OCI-LY1 (cell line): ENCODE data around the gene COL23A1.

Experiments used
- EZH2 ChIP-seq: fragments of 200-600 bp; sonication (generic), shearing (Covaris generic); IDR thresholded peaks from 2 replicates; pipeline ENCODE4 v1.8.0; 2017; ENCODE audit warnings: borderline replicate concordance, mixed run types, mild to moderate bottlenecking, antibody characterized with exemption, low read length, moderate library complexity, mixed read lengths
- TF ChIP-seq, protein P1 (sequence below): fragments of 200-600 bp; sonication (generic), shearing (Covaris generic); IDR thresholded peaks from 2 replicates; pipeline ENCODE4 v1.5.1; 2017; ENCODE audit warnings: mild to moderate bottlenecking, antibody characterized with exemption, low read length, moderate library complexity, mixed read lengths

DNA sequence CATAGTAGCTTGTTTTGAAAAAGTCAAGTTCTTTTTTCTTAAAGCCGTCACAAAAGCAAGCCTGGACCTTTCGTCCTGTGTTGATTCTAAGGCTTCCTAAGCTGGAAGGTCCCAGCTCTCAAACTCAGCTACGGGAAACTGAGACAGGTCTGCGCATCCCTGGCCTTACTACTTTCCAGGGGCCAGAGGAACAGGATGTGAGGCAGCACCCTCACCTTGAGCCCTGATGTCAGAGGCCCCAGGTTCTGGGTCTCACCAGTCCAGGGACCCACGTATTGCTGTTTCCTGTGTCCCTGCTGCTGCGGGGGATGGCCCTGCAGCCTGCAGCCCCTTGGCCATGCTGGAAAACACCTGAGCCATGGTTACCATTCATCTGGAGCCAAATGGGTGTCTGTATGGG lies 123.9 kb downstream of the COL23A1 start:
- TF ChIP-seq, protein P1, sequence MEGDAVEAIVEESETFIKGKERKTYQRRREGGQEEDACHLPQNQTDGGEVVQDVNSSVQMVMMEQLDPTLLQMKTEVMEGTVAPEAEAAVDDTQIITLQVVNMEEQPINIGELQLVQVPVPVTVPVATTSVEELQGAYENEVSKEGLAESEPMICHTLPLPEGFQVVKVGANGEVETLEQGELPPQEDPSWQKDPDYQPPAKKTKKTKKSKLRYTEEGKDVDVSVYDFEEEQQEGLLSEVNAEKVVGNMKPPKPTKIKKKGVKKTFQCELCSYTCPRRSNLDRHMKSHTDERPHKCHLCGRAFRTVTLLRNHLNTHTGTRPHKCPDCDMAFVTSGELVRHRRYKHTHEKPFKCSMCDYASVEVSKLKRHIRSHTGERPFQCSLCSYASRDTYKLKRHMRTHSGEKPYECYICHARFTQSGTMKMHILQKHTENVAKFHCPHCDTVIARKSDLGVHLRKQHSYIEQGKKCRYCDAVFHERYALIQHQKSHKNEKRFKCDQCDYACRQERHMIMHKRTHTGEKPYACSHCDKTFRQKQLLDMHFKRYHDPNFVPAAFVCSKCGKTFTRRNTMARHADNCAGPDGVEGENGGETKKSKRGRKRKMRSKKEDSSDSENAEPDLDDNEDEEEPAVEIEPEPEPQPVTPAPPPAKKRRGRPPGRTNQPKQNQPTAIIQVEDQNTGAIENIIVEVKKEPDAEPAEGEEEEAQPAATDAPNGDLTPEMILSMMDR, result no peak
- no peak for TF ChIP-seq EZH2
